ENCODE data around the gene AUTS2.

DNA sequence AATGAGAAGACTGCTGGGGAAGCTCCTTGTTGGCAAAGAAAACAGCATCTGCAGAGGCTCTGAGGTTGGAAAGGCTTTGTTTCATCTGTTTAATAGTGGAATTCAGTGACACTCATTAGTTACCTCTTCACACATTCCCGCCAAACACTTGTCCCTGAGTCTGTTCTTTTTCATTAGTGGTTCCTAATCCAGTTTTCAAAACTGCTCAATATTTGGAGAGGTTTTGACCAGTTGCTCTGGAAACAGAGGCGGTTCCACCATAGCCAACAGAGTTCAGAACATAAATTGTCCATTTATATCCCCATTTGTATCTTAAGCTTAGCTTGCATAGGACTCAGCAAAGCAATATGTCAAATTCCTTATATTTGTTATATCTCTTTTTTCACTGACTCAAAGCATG lies 754.6 kb downstream of the AUTS2 start:
- TF ChIP-seq, protein P1, sequence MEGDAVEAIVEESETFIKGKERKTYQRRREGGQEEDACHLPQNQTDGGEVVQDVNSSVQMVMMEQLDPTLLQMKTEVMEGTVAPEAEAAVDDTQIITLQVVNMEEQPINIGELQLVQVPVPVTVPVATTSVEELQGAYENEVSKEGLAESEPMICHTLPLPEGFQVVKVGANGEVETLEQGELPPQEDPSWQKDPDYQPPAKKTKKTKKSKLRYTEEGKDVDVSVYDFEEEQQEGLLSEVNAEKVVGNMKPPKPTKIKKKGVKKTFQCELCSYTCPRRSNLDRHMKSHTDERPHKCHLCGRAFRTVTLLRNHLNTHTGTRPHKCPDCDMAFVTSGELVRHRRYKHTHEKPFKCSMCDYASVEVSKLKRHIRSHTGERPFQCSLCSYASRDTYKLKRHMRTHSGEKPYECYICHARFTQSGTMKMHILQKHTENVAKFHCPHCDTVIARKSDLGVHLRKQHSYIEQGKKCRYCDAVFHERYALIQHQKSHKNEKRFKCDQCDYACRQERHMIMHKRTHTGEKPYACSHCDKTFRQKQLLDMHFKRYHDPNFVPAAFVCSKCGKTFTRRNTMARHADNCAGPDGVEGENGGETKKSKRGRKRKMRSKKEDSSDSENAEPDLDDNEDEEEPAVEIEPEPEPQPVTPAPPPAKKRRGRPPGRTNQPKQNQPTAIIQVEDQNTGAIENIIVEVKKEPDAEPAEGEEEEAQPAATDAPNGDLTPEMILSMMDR (conservative IDR thresholded peaks at IDR 0.05; ENCODE audit: low read length) = no peak
- TF ChIP-seq EZH2phosphoT487 (IDR thresholded peaks at IDR 0.05; ENCODE audit: borderline replicate concordance) = no peak
